ENCODE data around the gene RAB9A. TPM values are rescaled to one million over a fixed set of nuclear protein-coding genes. Genes with fewer than 3 reads are reported as not detected.

Gene RAB9A
- total and polyA plus RNA-seq, 9 of the 15 experiments (the other 6 are each of a cell fraction or from before 2014, with no cell fraction given), result 13.5 to 20.8 (median 17.7) TPM

DNA sequence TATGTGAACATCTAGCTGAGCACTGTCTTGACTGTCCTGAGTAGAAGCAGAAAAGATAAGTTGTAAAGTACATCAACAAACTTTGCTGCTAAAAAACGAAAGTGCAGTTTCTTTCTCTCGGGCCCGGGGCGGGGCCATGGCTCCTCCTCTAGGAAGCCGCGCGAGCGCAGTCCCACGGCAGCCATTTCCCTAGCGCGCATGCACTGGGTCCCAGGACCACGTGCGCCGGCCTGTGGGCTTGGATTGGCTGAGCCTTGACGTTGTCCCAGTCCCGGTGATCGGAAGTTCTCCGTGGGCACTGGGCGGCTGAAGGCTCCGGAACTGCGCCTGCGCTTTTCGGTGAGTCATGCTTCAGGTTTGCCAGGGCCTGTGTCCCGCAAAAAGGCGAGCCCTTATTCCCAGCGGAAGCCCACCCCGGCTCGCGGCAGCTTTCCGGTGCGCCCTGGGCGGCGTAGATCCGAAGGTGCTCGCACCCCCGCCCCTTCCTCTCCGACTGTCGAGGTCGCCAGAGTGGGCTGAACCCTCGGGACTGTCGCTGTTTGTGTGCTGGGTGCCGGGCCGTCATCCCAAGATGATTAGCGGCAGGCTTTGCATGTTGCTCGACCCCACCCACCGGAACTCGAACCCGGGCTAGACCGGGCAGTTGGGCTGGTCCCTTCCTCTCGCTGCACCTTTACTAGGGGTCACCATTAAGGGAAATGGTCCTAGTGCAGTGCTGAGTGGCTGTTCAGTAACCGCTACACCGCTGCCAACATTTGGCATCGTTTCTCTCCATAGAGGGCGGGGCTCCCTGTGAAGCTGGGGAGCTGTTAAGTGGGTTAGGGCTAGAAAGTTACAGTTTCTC, 35.9 kb upstream of the RAB9A start, which contains the start of gene TCEANC (continued):
- TF ChIP-seq, protein P1, sequence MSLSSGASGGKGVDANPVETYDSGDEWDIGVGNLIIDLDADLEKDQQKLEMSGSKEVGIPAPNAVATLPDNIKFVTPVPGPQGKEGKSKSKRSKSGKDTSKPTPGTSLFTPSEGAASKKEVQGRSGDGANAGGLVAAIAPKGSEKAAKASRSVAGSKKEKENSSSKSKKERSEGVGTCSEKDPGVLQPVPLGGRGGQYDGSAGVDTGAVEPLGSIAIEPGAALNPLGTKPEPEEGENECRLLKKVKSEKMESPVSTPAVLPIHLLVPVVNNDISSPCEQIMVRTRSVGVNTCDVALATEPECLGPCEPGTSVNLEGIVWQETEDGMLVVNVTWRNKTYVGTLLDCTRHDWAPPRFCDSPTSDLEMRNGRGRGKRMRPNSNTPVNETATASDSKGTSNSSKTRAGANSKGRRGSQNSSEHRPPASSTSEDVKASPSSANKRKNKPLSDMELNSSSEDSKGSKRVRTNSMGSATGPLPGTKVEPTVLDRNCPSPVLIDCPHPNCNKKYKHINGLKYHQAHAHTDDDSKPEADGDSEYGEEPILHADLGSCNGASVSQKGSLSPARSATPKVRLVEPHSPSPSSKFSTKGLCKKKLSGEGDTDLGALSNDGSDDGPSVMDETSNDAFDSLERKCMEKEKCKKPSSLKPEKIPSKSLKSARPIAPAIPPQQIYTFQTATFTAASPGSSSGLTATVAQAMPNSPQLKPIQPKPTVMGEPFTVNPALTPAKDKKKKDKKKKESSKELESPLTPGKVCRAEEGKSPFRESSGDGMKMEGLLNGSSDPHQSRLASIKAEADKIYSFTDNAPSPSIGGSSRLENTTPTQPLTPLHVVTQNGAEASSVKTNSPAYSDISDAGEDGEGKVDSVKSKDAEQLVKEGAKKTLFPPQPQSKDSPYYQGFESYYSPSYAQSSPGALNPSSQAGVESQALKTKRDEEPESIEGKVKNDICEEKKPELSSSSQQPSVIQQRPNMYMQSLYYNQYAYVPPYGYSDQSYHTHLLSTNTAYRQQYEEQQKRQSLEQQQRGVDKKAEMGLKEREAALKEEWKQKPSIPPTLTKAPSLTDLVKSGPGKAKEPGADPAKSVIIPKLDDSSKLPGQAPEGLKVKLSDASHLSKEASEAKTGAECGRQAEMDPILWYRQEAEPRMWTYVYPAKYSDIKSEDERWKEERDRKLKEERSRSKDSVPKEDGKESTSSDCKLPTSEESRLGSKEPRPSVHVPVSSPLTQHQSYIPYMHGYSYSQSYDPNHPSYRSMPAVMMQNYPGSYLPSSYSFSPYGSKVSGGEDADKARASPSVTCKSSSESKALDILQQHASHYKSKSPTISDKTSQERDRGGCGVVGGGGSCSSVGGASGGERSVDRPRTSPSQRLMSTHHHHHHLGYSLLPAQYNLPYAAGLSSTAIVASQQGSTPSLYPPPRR (CRISPR knock-in tag; IDR thresholded peaks at IDR 0.05; ENCODE audit: borderline replicate concordance), result no peak
- TF ChIP-seq, protein P2, sequence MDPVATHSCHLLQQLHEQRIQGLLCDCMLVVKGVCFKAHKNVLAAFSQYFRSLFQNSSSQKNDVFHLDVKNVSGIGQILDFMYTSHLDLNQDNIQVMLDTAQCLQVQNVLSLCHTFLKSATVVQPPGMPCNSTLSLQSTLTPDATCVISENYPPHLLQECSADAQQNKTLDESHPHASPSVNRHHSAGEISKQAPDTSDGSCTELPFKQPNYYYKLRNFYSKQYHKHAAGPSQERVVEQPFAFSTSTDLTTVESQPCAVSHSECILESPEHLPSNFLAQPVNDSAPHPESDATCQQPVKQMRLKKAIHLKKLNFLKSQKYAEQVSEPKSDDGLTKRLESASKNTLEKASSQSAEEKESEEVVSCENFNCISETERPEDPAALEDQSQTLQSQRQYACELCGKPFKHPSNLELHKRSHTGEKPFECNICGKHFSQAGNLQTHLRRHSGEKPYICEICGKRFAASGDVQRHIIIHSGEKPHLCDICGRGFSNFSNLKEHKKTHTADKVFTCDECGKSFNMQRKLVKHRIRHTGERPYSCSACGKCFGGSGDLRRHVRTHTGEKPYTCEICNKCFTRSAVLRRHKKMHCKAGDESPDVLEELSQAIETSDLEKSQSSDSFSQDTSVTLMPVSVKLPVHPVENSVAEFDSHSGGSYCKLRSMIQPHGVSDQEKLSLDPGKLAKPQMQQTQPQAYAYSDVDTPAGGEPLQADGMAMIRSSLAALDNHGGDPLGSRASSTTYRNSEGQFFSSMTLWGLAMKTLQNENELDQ (CRISPR knock-in tag; IDR thresholded peaks at IDR 0.05; ENCODE audit: borderline replicate concordance), result no peak
- TF ChIP-seq, protein P3, sequence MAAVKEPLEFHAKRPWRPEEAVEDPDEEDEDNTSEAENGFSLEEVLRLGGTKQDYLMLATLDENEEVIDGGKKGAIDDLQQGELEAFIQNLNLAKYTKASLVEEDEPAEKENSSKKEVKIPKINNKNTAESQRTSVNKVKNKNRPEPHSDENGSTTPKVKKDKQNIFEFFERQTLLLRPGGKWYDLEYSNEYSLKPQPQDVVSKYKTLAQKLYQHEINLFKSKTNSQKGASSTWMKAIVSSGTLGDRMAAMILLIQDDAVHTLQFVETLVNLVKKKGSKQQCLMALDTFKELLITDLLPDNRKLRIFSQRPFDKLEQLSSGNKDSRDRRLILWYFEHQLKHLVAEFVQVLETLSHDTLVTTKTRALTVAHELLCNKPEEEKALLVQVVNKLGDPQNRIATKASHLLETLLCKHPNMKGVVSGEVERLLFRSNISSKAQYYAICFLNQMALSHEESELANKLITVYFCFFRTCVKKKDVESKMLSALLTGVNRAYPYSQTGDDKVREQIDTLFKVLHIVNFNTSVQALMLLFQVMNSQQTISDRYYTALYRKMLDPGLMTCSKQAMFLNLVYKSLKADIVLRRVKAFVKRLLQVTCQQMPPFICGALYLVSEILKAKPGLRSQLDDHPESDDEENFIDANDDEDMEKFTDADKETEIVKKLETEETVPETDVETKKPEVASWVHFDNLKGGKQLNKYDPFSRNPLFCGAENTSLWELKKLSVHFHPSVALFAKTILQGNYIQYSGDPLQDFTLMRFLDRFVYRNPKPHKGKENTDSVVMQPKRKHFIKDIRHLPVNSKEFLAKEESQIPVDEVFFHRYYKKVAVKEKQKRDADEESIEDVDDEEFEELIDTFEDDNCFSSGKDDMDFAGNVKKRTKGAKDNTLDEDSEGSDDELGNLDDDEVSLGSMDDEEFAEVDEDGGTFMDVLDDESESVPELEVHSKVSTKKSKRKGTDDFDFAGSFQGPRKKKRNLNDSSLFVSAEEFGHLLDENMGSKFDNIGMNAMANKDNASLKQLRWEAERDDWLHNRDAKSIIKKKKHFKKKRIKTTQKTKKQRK (IDR thresholded peaks at IDR 0.05; ENCODE audit: borderline replicate concordance, low read depth, low read length), result no peak
- TF ChIP-seq ZNF224 (CRISPR knock-in tag; IDR thresholded peaks at IDR 0.05) (no peak), HNRNPLL (IDR thresholded peaks at IDR 0.05; ENCODE audit: low read depth, low read length, poor library complexity, severe bottlenecking) (peak; percentile 71), CSDE1 (IDR thresholded peaks at IDR 0.05) (no peak)
- TF ChIP-seq, protein P4, sequence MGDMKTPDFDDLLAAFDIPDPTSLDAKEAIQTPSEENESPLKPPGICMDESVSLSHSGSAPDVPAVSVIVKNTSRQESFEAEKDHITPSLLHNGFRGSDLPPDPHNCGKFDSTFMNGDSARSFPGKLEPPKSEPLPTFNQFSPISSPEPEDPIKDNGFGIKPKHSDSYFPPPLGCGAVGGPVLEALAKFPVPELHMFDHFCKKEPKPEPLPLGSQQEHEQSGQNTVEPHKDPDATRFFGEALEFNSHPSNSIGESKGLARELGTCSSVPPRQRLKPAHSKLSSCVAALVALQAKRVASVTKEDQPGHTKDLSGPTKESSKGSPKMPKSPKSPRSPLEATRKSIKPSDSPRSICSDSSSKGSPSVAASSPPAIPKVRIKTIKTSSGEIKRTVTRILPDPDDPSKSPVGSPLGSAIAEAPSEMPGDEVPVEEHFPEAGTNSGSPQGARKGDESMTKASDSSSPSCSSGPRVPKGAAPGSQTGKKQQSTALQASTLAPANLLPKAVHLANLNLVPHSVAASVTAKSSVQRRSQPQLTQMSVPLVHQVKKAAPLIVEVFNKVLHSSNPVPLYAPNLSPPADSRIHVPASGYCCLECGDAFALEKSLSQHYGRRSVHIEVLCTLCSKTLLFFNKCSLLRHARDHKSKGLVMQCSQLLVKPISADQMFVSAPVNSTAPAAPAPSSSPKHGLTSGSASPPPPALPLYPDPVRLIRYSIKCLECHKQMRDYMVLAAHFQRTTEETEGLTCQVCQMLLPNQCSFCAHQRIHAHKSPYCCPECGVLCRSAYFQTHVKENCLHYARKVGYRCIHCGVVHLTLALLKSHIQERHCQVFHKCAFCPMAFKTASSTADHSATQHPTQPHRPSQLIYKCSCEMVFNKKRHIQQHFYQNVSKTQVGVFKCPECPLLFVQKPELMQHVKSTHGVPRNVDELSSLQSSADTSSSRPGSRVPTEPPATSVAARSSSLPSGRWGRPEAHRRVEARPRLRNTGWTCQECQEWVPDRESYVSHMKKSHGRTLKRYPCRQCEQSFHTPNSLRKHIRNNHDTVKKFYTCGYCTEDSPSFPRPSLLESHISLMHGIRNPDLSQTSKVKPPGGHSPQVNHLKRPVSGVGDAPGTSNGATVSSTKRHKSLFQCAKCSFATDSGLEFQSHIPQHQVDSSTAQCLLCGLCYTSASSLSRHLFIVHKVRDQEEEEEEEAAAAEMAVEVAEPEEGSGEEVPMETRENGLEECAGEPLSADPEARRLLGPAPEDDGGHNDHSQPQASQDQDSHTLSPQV (IDR thresholded peaks at IDR 0.05), result 0 out of 2 replicates have a peak, but pooled peaks have one; percentile 30
